Stomach (tissue), 9 donors: ENCODE measurements around the gene ABHD17C. TPM values are rescaled to one million over a fixed set of nuclear protein-coding genes. Genes with fewer than 3 reads are reported as not detected.

Source experiments
- DNase-seq, 2 donors: peaks; one replicate each; pipeline versions ENCODE4 v3.0.0 to v3.0.0-alpha.2; 2013 to 2019
- H3K27ac ChIP-seq, 5 donors: fragments of 200-600 bp in 4 of 5; sonication (generic) in 4 of 5; one replicate each; pipeline ENCODE4 v1.5.1; 2013 to 2019; ENCODE audit warnings: mild to moderate bottlenecking in 1 of 5, moderate library complexity in 1 of 5
- H3K27me3 ChIP-seq, 3 donors: fragments of 200-600 bp; sonication (generic); one replicate each; pipeline ENCODE4 v1.5.1; 2017 to 2019; ENCODE audit warnings: mixed run types in 1 of 3
- H3K36me3 ChIP-seq, 4 donors: fragments of 200-600 bp; sonication (generic); 1 replicate in 3 of 4; 2 replicates in 1 of 4; pipeline ENCODE4 v1.5.1; 2016 to 2019
- H3K4me1 ChIP-seq, 4 donors: fragments of 200-600 bp; sonication (generic); one replicate each; pipeline ENCODE4 v1.5.1; 2016 to 2019
- H3K4me3 ChIP-seq, 4 donors: fragments of 200-600 bp; sonication (generic) in 3 of 4; one replicate each; pipeline ENCODE4 v1.5.1; 2016 to 2019; ENCODE audit warnings: mild to moderate bottlenecking in 1 of 4
- H3K9me3 ChIP-seq, 4 donors: fragments of 200-600 bp; sonication (generic); one replicate each; pipeline ENCODE4 v1.5.1; 2016 to 2019
- CTCF ChIP-seq, 7 experiments: fragments of 450-650 bp in 4 of 7; fragments of 200-600 bp in 3 of 7; sonication (generic) in 3 of 7; IDR thresholded peaks; one replicate each; pipeline ENCODE4 v1.5.1; 2016 to 2019; ENCODE audit warnings: antibody characterized with exemption in 7 of 7, control low read depth in 2 of 7, mild to moderate bottlenecking in 1 of 7
- EP300 ChIP-seq: sonication (generic); formaldehyde crosslinking; IDR thresholded peaks from one replicate; pipeline ENCODE4 v1.6.1; 2017; ENCODE audit warnings: antibody characterized with exemption
- POLR2A ChIP-seq, 4 donors: fragments of 450-650 bp; IDR thresholded peaks; one replicate each; pipeline ENCODE4 v1.6.1; 2016; ENCODE audit warnings: antibody characterized with exemption in 4 of 4, control low read depth in 2 of 4, mild to moderate bottlenecking in 1 of 4, moderate library complexity in 1 of 4
- POLR2AphosphoS5 ChIP-seq, 3 donors: sonication (generic); formaldehyde crosslinking; IDR thresholded peaks; one replicate each; pipeline ENCODE4 v1.6.1; 2016; ENCODE audit warnings: antibody characterized with exemption in 3 of 3
- WGBS, 5 donors: extraction: QIAGEN DNeasy Blood & Tissue Kit in 3 of 5; methylation state at CpG; one replicate each; pipeline versions ENCODE4 v1.1.5 to v1.1.7; 2013 to 2018; 5-methylcytosine and 5-hydroxymethylcytosine counted together
- intact Hi-C: fragments of 100-400 bp; cut with DNase I; formaldehyde crosslinking; loops from one replicate; pipeline ENCODE4 v1.15.1; 2023; ENCODE audit warnings: low total_unique reads
- polyA plus RNA-seq, 3 donors: library from polyadenylated mRNA; stranded (reverse); fragments of 200-250 nt; gene quantifications; one replicate each; pipeline ENCODE4 v1.2.3, GENCODE V29; 2013
- total RNA-seq, 5 donors: library from RNA; depleted of rRNA; stranded (reverse); fragments of >200 nt; gene quantifications; one replicate each; pipeline versions ENCODE4 v1.1.0 to v1.2.3, GENCODE V29; 2014 to 2016
- donor health status: healthy with polysubstance abuse.
- donor health status: Bipolar disorder and iron deficiency.
- donor health status: healthy.

ABHD17C gene
- total and polyA plus RNA-seq, 8 donors, result 1.2 to 55.3 (median 21.1) TPM

- Histone ChIP-seq H3K4me3 (no peak overlapping the region), H3K27me3 (no peaks in the 10 kb centered on the region), H3K36me3 (no peaks in the 10 kb centered on the region), H3K27ac (no peak overlapping the region), H3K9me3 (no peaks in the 10 kb centered on the region), H3K4me1 (no peaks in the 10 kb centered on the region)
- TF ChIP-seq CTCF (IDR thresholded peaks at IDR 0.05) (no peak), POLR2AphosphoS5 (IDR thresholded peaks at IDR 0.05) (peak in 1 of 3 donors; percentile 57), POLR2A (IDR thresholded peaks at IDR 0.05) (no peak), EP300 (no peak)
- intact Hi-C loops, result no loop called here
- DNase-seq, result peak in 1 of 2 donors; percentile 19
- 0 to 23% (median 7%) methylated on average over 1 of the region's 1 CpG for WGBS, 5 donors
These were observed 35.7 kb upstream of the ABHD17C start for GRCh38 chr15:80659375-80659774.

- intact Hi-C loops, result no loop called here
- TF ChIP-seq EP300 (no peak), POLR2AphosphoS5 (IDR thresholded peaks at IDR 0.05) (peak in 1 of 3 donors; percentile 20), CTCF (IDR thresholded peaks at IDR 0.05) (peak in 4 of 7 experiments; percentile 28 to 41 (median 30))
- H3K27ac ChIP-seq, result no peak overlapping the region
- no peaks in the 10 kb centered on the region for H3K4me1 ChIP-seq
- DNase-seq, result peak in 1 of 2 donors; percentile 39
- no peaks in the 10 kb centered on the region for H3K9me3 ChIP-seq
- H3K27me3 ChIP-seq, result no peaks in the 10 kb centered on the region
- no peaks in the 10 kb centered on the region for H3K36me3 ChIP-seq
- no peak overlapping the region for H3K4me3 ChIP-seq
These were observed 35.0 kb upstream of the ABHD17C start for GRCh38 chr15:80660119-80660518.

GRCh38 chr15:80662129-80662528 lies 33.0 kb upstream of the ABHD17C start:
- 55 to 81% (median 61%) methylated on average over 1 of the region's 1 CpG for WGBS, 5 donors

GRCh38 chr15:80662757-80663553 lies 32.2 kb upstream of the ABHD17C start:
- Histone ChIP-seq H3K4me3 (no peak overlapping the region), H3K4me1 (no peaks in the 10 kb centered on the region), H3K9me3 (no peaks in the 10 kb centered on the region), H3K27me3 (no peaks in the 10 kb centered on the region), H3K36me3 (no peaks in the 10 kb centered on the region), H3K27ac (no peak overlapping the region)
- intact Hi-C loops, result no loop called here
- no peak for DNase-seq
- no peak for TF ChIP-seq CTCF (IDR thresholded peaks at IDR 0.05)
- no peak for TF ChIP-seq EP300
- no peak for TF ChIP-seq POLR2A (IDR thresholded peaks at IDR 0.05)
- TF ChIP-seq POLR2AphosphoS5 (IDR thresholded peaks at IDR 0.05), result no peak
- 68 to 77% (median 76%) methylated on average over 7 of the region's 7 CpGs for WGBS, 5 donors

More at GRCh38 chr15:80662129-80662528, 33.0 kb upstream of the ABHD17C start:
- no peaks in the 10 kb centered on the region for H3K36me3 ChIP-seq
- no peaks in the 10 kb centered on the region for H3K27me3 ChIP-seq
- intact Hi-C loops, result no loop called here
- H3K4me1 ChIP-seq, result no peaks in the 10 kb centered on the region
- H3K27ac ChIP-seq, result no peak overlapping the region
- H3K9me3 ChIP-seq, result no peaks in the 10 kb centered on the region
- H3K4me3 ChIP-seq, result no peak overlapping the region
- no peak for TF ChIP-seq EP300
- no peak for TF ChIP-seq POLR2AphosphoS5 (IDR thresholded peaks at IDR 0.05)
- no peak for TF ChIP-seq CTCF (IDR thresholded peaks at IDR 0.05)
- TF ChIP-seq POLR2A (IDR thresholded peaks at IDR 0.05), result no peak
- DNase-seq, result no peak
